ENCODE data around the gene NAP1L4. TPM values are rescaled to one million over a fixed set of nuclear protein-coding genes. Genes with fewer than 3 reads are reported as not detected.

NAP1L4 gene
- total RNA-seq, 1 experiment from 2014 or later, result 212 TPM

GRCh38 chr11:2990617-2991451 is 1.3 kb downstream of the NAP1L4 start:
- H3K9me3 Mint-ChIP-seq, result no peaks in the 10 kb centered on the region; a peak in 1 of 5 replicates
- H3K27me3 Mint-ChIP-seq (ENCODE audit: low read depth), result no peaks in the 10 kb centered on the region
- H3K79me1 ChIP-seq (ENCODE audit: insufficient read depth, low read depth, low read length, poor library complexity, severe bottlenecking), result no peaks in the 10 kb centered on the region
- peaks cover 49% of the 10 kb centered on the region; the same call in 1 of the 2 replicates for H3K79me2 ChIP-seq (ENCODE audit: insufficient read depth, low read length)
- peaks cover 4% of the 10 kb centered on the region for H3K4me1 ChIP-seq (ENCODE audit: insufficient read depth, low read length)
- H2BK5ac ChIP-seq (ENCODE audit: insufficient read length, low read length), result no peak overlapping the region
- peak overlapping the region; percentile 66 for H3K14ac ChIP-seq (ENCODE audit: insufficient read depth, low read length)
- H2BK12ac ChIP-seq (ENCODE audit: insufficient read length, low read depth, low read length), result no peak overlapping the region
- peak overlapping the region; percentile 81 for H3K9ac ChIP-seq (ENCODE audit: extremely low read depth, insufficient read length, low read length)
- no peak overlapping the region for H2AK5ac ChIP-seq (ENCODE audit: insufficient read length, low read length)
- H4K8ac ChIP-seq (replicated peaks; ENCODE audit: insufficient read length, low read depth, low read length), result no peak overlapping the region
- no peak for TF ChIP-seq CTCF (conservative IDR thresholded peaks at IDR 0.05)
- H3K23ac ChIP-seq (ENCODE audit: insufficient read length, low read depth, low read length), result no peak overlapping the region
- H3K36me3 Mint-ChIP-seq (ENCODE audit: insufficient read depth in 1 of 3, low read depth in 3 of 3), result peaks cover 12 to 14% (median 12%) of the 10 kb centered on the region in 3 experiments; a peak in 6 of 7 replicates
- no peaks in the 10 kb centered on the region for H3K9me3 ChIP-seq (ENCODE audit: control insufficient read depth, low read depth, low read length)
- H4K91ac ChIP-seq (ENCODE audit: insufficient read length, low read depth, low read length), result no peak overlapping the region
- H2AFZ ChIP-seq (ENCODE audit: low read length), result no peak overlapping the region
- no peak overlapping the region for H3K27ac ChIP-seq (ENCODE audit: insufficient read length, low read depth, low read length)
- H3K27me3 ChIP-seq (ENCODE audit: insufficient read depth, low read length), result no peaks in the 10 kb centered on the region
- H3K27ac Mint-ChIP-seq, result peak overlapping the region; percentile 93 to 96 (median 95)
- H3K4me3 Mint-ChIP-seq, result peak overlapping the region; percentile 94
- WGBS (ENCODE audit: extremely low coverage, insufficient read length, low lambda C conversion rate), result no CpG with 5 or more reads among the region's 17 CpGs
- H3T11ph ChIP-seq (ENCODE audit: low read length), result no peak overlapping the region
- H3K18ac ChIP-seq (ENCODE audit: insufficient read length, low read depth, low read length), result no peak overlapping the region
- H4K20me1 ChIP-seq (ENCODE audit: control insufficient read depth, insufficient read depth, insufficient read length), result no peaks in the 10 kb centered on the region
- H3K4ac ChIP-seq (ENCODE audit: low read depth, low read length), result no peak overlapping the region
- no peak overlapping the region for H2BK15ac ChIP-seq (ENCODE audit: low read depth, low read length)
- H3K4me2 ChIP-seq (ENCODE audit: insufficient read depth, insufficient read length, low read length), result peak overlapping the region; percentile 97
- H2BK120ac ChIP-seq (ENCODE audit: low read depth, low read length, poor library complexity, severe bottlenecking), result no peak overlapping the region
- no peak for DNase-seq
- peaks cover 18% of the 10 kb centered on the region for H3K23me2 ChIP-seq (ENCODE audit: insufficient read length, low read depth, low read length, poor library complexity, severe bottlenecking)
- H2BK20ac ChIP-seq (ENCODE audit: low read depth, low read length, poor library complexity, severe bottlenecking), result no peak overlapping the region
- H3K56ac ChIP-seq (ENCODE audit: insufficient read length, low read depth, low read length), result no peak overlapping the region
- no peak overlapping the region for H4K5ac ChIP-seq (ENCODE audit: insufficient read length, low read depth, low read length)
- H3K4me1 Mint-ChIP-seq, result peaks cover 31% of the 10 kb centered on the region in 2 experiments

All from H9 (cell line).